Inflammatory macrophage treated with lipopolysaccharide for 4 hours (primary cell): Measurements from ENCODE around the gene MATN3.
"Not testable (repeated sequence)": the region's sequence is repeated elsewhere in the genome, so short reads cannot be mapped to it uniquely, and the experiment has no call there.

ENCODE experiments used
- DNase-seq: peaks from one replicate; pipeline ENCODE4 v3.0.0-alpha.2; 2020

Gene MATN3

GRCh38 chr2:20012282-20013125, at the start of gene MATN3:
Gene MATN3 (minus strand): TSS chr2:20012668. CDS start chr2:20012631, 37 bp downstream.
- no peak for DNase-seq

DNA sequence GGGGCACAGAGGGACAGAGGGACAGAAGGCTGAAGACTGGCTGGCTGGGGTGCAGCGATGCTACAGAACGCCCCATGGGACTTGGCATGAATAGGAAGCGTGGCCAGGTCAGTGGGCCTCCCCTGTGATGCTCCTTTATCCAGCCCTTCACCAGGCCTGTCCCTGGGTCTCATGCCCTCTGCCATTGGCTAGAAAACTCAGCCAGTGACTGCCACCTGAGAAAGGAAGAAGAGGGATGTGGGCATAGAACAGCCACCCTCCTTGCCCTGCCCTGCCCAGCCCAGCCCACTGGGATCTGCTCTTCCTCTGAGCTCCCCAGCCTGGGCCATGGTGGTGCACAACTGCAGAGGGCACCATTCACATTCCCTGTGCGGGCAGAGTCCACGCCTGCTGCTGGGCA, 49.5 kb upstream of the MATN3 start:
- no peak for DNase-seq

GRCh38 chr2:20061476-20061875, 49.0 kb upstream of the MATN3 start:
- no peak for DNase-seq

DNA sequence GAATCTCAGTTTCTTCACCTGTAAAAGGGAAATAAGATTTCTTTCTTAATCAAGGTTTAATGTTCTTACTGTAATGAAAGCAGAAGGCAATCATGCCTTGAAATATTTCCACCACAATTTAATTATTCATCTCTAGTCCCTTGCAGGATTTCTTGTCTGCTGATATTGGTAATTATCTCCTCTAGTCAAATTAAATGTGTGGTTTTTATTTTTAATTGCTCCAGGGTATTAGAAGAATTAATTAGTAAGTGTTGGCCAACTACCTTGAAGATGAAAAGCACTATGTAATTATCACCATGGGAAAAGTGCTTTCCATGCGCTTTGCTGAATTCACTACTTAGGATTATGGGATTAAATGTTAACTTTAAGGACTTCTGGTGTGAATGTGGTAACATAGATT, 47.6 kb upstream of the MATN3 start:
- DNase-seq = no peak

GRCh38 chr2:20057268-20057667, 44.8 kb upstream of the MATN3 start:
- DNase-seq = no peak

DNA sequence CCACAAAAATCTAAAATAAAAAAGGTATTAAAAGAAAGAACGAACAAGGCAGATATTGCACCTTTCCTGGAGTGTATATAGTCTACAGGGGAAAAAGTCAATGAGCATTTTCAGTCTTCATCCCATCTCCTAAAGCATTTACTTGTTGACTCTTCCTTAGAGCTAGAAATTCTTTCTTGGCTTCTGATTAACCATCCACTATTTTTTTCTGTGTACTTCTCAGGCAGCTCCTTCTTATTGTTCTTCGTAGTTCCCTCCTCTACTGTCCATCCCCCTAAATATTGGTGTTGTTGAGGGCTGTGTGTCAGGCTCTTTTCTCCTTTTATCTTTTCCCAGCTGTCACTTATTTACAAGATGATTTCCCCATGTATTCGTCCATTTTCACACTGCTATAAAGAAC, 42.5 kb upstream of the MATN3 start:
- DNase-seq = no peak

GRCh38 chr2:20054119-20054518, 41.7 kb upstream of the MATN3 start:
- no peak for DNase-seq

DNA sequence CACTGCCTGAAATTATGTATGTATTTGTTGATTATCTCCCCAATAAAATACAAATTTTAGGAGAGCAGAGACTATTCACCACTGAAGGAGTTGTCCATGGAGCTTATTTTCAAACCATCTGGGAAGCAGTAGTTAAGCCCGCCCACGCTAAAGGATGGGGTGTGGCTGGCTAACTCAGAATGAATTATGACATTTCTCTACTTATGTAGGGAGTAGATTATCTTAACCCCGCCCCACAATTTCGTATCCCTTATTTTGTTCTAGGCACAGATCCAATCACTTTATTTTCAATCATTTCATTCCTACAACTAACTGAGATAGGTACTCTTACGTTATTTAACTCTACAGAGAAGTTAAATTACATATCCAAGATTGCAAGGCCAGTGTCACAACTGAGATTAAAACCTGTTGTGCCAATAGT, 40.4 kb upstream of the MATN3 start:
- DNase-seq = peak; percentile 93

DNA sequence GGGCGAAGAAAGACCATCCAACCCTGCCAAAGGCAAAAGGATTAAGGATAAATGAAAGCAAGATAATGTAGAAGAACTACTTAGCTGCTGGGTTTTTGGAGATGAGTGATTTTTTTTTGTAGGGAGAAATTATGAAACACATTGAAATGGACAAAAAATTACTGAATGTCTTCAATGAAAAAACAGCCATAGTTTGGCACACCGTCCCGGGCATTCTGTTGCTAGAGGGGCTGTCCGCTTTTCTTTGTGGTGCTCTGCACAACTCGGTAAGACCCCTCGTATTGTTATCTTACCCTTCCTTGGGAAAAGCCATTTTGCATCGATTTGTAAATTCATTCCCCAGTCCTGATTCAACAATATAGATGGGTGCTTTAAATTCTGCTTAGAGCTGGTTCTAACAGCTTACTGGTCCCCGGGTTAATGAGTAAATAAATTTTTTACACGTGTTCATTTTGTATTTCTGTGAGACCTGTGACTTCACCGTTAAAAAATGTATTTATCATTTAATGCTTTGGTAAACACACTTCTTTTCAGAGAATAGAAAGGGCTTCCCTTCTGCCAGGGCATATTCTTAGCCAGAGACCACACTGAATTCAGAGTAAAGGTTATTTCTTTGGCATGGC, 39.9 kb upstream of the MATN3 start:
- no peak for DNase-seq

- DNase-seq = peak; percentile 100
Measured at GRCh38 chr2:20051532-20052228, 39.2 kb upstream of the MATN3 start, which contains the start of gene LAPTM4A. Gene LAPTM4A (minus strand): TSS chr2:20051628. CDS start chr2:20051520, 108 bp downstream.

DNA sequence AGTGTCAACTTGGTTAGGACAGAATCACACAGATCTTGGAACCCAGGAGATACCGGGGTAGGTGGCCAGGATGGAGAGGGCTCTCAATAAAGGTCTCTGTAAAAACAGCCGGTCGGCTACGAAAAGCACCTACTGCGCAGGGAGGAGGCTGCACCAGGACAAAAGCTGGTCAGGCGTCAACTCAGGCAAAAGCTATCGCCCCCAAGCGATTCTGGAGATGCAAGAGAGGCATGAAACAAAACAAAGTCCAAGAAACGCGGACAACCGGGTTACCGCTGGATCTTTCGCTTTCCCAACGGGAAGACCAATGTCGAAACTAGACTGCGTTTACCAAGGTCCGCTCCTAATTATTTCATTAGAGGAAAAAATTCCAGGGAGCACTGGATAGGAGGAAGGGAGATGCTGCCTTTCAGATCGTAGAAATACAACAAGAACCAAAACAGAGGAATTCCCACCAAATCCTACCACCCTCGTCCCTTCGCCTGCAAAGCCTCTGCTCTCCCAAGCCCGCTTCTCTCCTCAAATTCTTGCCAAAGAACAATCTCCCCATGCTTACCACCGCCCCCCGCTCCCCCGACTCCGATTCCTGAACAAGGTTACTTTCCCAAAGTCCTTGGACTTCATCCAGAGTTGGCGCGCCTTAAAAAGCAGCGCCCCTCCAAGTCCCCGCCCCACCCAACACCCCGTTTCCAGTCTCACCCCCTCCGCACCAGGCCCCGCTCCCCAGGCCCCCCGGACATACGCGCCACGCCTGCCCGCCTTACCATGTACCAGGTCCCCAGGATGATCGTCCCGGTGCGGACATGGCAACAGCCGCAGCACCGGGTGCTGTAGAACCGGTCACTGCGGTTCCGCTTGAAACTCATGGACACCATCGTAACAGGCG, 38.4 kb upstream of the MATN3 start:
- DNase-seq = peak; percentile 64

DNA sequence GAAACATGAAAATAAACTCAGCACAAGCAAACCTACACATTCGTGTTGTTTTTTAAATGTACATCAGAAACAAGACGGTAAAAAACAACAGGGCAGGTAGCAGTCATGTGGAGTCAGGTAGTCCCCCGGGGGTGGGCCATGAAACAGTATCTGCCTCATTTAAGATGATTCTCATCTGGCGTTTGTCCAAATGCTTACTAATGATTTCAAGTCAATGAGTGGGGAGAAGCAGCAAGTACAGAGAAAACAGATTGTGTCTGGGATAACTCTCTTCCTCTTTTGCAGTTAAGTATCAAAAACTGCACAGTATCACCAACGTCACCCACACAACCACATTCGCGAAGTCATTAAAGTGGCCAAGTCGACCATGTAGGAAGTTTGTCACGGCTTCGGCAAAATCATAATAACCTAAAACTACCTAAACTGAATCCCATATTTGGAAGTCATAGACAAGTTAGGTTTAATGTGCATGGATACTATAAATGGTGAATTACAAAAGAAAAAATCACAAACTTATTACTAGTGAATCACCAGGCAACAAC, 37.7 kb upstream of the MATN3 start:
- DNase-seq = peak; percentile 91

GRCh38 chr2:20049637-20050036, 37.2 kb upstream of the MATN3 start:
- peak; percentile 81 for DNase-seq

- no peak for DNase-seq
Measured at GRCh38 chr2:20048488-20049448, 36.3 kb upstream of the MATN3 start.

DNA sequence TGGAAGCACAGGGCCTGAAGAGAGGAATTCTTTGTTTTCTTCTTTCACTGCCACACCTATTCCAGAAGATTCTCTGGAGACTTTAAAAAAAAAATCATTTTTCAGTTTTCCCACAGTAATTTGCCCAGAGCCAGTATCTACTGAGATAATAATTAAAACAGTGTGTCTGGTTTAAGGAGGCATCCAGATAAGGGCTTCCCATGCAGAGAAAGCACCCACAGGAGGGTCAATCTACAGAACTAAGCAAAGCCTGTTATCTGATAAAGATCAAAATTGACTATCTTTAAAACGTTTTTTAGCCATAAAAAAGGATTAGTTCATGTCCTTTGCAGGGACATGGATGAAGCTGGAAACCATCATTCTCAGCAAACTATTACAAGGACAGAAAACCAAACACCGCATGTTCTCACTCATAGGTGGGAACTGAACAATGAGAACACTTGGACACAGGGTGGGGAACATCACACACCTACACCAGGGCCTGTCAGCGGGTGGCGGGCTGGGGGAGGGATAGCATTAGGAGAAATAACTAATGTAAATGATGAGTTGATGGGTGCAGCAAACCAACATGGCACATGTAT, 33.3 kb upstream of the MATN3 start:
- not testable (repeated sequence) for DNase-seq

GRCh38 chr2:20044778-20045177, 32.3 kb upstream of the MATN3 start:
- no peak for DNase-seq

DNA sequence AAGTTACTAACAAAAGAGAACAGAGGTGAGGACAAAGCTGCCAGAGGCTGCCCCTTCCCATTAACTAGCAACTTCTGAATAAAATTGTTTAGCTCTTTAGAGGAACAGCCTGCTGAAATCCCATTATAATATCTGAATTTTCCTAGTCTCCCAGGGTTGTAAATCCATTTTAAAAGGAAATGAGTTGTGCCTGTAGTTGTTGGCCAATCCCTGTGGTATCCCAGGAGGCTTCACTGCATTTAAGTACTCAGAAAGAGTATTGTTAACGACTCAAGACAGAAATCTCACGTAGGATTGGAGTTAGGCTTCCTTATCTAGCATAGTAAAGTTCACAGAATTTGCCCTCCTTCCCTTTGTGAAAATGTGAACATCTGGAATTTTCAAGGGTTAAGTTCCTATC, 30.1 kb upstream of the MATN3 start:
- no peak for DNase-seq

DNA sequence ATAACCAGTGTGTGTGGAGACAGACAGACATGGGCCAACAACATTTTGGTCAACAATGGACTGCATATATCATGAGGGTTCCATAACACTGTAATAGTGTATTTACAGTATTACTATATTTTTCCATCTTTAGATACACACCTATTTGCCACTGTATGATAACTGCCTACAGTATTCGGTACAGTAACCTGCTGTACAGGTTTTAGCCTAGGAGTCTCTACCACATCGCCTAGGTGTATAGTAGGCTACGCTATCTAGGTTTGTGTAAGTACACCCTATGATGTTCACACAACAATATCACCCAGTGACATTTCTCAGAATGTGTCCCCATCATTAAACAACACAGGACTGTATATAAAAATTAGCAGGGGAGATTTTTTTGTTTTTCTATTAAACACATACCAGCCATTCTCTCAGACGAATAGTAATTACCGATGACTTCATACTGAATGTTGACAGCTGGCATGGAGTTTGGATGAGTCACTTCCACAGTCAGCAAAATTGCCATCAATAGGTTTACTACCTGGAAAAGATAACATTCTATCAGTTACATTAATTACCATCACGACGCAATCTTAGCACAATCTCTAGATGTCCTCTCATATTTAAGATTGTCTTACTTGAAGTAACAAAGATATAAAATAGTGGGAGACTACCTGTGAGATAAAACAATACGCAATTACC, 28.2 kb upstream of the MATN3 start:
- DNase-seq = no peak

DNA sequence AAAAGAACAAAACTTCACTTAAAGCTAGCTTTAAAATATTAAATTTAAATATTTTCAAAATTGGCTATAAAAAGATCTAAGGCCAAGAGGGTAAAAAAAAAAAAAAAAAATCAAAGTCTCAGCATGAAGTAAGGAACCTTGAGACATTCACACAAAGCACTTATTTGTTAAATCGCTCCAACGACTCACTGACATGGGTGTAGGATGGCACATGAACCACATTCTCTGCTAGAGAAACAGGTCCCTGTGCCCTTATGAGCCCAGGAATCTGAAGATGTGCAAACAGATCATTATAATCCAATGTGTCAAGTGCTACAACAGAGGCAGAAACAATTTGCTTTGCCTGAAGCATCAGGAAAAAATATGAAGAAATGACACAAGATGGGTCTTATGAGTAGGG, 25.2 kb upstream of the MATN3 start:
- DNase-seq = no peak
